SK-N-SH treated with all-trans-retinoic acid at 6 μM for 48 hours (cell line): ENCODE results near the gene CYP3A5.

ENCODE experiments used
- CSRNP3 ChIP-seq: fragments of 250-450 bp; sonication (Bioruptor Pico); IDR thresholded peaks from 2 replicates; pipeline ENCODE4 v1.5.1; 2021; ENCODE audit warnings: mild to moderate bottlenecking, moderate library complexity
- ISL1 ChIP-seq: fragments of 250-450 bp; sonication (Bioruptor Pico); IDR thresholded peaks from 2 replicates; pipeline ENCODE4 v2.1.2; 2022; ENCODE audit warnings: mild to moderate bottlenecking, moderate library complexity
- POU6F1 ChIP-seq: fragments of 250-450 bp; sonication (Bioruptor Pico); IDR thresholded peaks from 2 replicates; pipeline ENCODE4 v1.8.0; 2021; ENCODE audit warnings: low read depth, mild to moderate bottlenecking, moderate library complexity, borderline replicate concordance
- SNAI2 ChIP-seq: fragments of 250-450 bp; sonication (Bioruptor Pico); IDR thresholded peaks from 2 replicates; pipeline ENCODE4 v1.5.0; 2020; ENCODE audit warnings: mild to moderate bottlenecking, moderate library complexity
- ZNF70 ChIP-seq: fragments of 450-650 bp; formaldehyde crosslinking; IDR thresholded peaks from 2 replicates; pipeline ENCODE4 v1.5.0; 2020; ENCODE audit warnings: mild to moderate bottlenecking, moderate library complexity
- ZNF8 ChIP-seq: fragments of 450-650 bp; formaldehyde crosslinking; IDR thresholded peaks from 2 replicates; pipeline ENCODE4 v1.5.0; 2020; ENCODE audit warnings: mild to moderate bottlenecking, moderate library complexity

GRCh38 chr7:99643464-99643863 lies 36.3 kb downstream of the CYP3A5 start:
- TF ChIP-seq POU6F1 (CRISPR knock-in tag), result no peak
- no peak for TF ChIP-seq CSRNP3
- TF ChIP-seq ZNF70 (CRISPR knock-in tag), result no peak
- TF ChIP-seq ZNF8 (CRISPR knock-in tag), result no peak
- TF ChIP-seq SNAI2 (CRISPR knock-in tag), result no peak
- no peak for TF ChIP-seq ISL1 (CRISPR knock-in tag)
